MM.1S (cell line): ENCODE results near the gene RAB38.

Experiments used
- DNase-seq: peaks from one replicate; pipeline ENCODE4 v3.0.0-alpha.2; 2015
- H2AFZ ChIP-seq: fragments of 300-600 bp; sonication (generic); 2 replicates; pipeline ENCODE4 v1.6.0; 2016; ENCODE audit warnings: antibody characterized with exemption, low read length
- H3F3A ChIP-seq: fragments of 300-600 bp; sonication (generic); 2 replicates; pipeline ENCODE4 v1.6.1; 2016; ENCODE audit warnings: mild to moderate bottlenecking, antibody characterized with exemption, low read length, moderate library complexity, mixed read lengths; ENCODE audit not compliant: insufficient read depth
- H3K27ac ChIP-seq: fragments of 300-600 bp; sonication (generic); 2 replicates; pipeline ENCODE4 v1.5.1; 2016; ENCODE audit warnings: mild to moderate bottlenecking, low read length
- H3K27me3 ChIP-seq: fragments of 300-600 bp; sonication (generic); replicated peaks from 2 replicates; pipeline ENCODE4 v1.6.0; 2016; ENCODE audit warnings: low read length; ENCODE audit not compliant: insufficient read depth
- H3K36me3 ChIP-seq: fragments of 300-600 bp; sonication (generic); replicated peaks from 2 replicates; pipeline ENCODE4 v1.6.1; 2016; ENCODE audit warnings: mild to moderate bottlenecking, low read length, mixed read lengths; ENCODE audit not compliant: insufficient read depth
- H3K4me1 ChIP-seq: fragments of 300-600 bp; sonication (generic); 2 replicates; pipeline ENCODE4 v1.6.1; 2016; ENCODE audit warnings: low read length, mixed read lengths
- H3K4me2 ChIP-seq: fragments of 300-600 bp; sonication (generic); 2 replicates; pipeline ENCODE4 v1.6.0; 2016; ENCODE audit warnings: low read depth, low read length
- H3K4me3 ChIP-seq: fragments of 300-600 bp; sonication (generic); 2 replicates; pipeline ENCODE4 v1.5.1; 2016; ENCODE audit warnings: low read length, mixed read lengths
- H3K79me2 ChIP-seq: fragments of 300-600 bp; sonication (generic); 2 replicates; pipeline ENCODE4 v1.6.1; 2016; ENCODE audit warnings: mixed run types, low read length, mixed read lengths
- H3K9ac ChIP-seq: fragments of 300-600 bp; sonication (generic); 2 replicates; pipeline ENCODE4 v1.6.1; 2016; ENCODE audit warnings: low read length, mixed read lengths
- H3K9me2 ChIP-seq: fragments of 300-600 bp; sonication (generic); replicated peaks from 2 replicates; pipeline ENCODE4 v1.6.1; 2016; ENCODE audit warnings: mild to moderate bottlenecking, low read length, mixed read lengths; ENCODE audit not compliant: insufficient read depth
- H3K9me3 ChIP-seq: fragments of 300-600 bp; sonication (generic); replicated peaks from 2 replicates; pipeline ENCODE4 v1.6.1; 2016; ENCODE audit warnings: mild to moderate bottlenecking, low read length, mixed read lengths; ENCODE audit not compliant: insufficient read depth
- H4K20me1 ChIP-seq: fragments of 300-600 bp; sonication (generic); 2 replicates; pipeline ENCODE4 v1.6.1; 2016; ENCODE audit warnings: mild to moderate bottlenecking, low read length, moderate library complexity, mixed read lengths; ENCODE audit not compliant: insufficient read depth
- EZH2 ChIP-seq: fragments of 300-600 bp; sonication (generic); optimal IDR thresholded peaks from 2 replicates; pipeline ENCODE3; 2017; ENCODE audit warnings: low read depth, mild to moderate bottlenecking, antibody characterized with exemption, low read length, mixed read lengths
- EZH2phosphoT487 ChIP-seq: fragments of 300-600 bp; sonication (generic); IDR thresholded peaks from 2 replicates; pipeline ENCODE4 v1.6.1; 2018; ENCODE audit warnings: antibody characterized with exemption, low read length
- TF ChIP-seq, protein P1 (sequence below): fragments of 300-600 bp; sonication (generic); IDR thresholded peaks from 2 replicates; pipeline ENCODE4 v1.5.1; 2016; ENCODE audit warnings: antibody characterized with exemption, low read length, mixed read lengths

Gene RAB38

DNA sequence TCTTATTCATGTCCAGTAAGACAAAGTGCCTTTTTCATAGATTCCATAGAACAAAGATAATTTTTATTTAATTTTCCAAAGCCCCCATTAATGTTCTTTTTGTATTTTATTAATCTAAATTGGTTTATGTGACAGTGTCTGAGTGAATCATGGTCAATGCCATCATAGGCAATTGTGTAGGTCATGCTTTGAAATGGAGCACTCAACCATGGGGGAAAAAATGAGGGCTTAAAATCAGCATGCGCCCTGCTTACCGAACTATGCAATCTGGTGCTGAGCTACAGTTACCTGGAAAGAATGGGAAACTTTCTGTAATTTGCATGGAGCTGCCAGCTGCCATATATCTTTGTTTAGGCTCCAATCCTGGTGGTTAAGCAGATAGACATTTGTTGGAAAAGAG lies 28.4 kb upstream of the RAB38 start:
- Histone ChIP-seq H3K9ac (no peak overlapping the region), H3F3A (no peaks in the 10 kb centered on the region), H3K4me1 (no peaks in the 10 kb centered on the region), H3K4me2 (no peak overlapping the region), H3K9me3 (no peaks in the 10 kb centered on the region), H2AFZ (no peak overlapping the region), H3K9me2 (no peaks in the 10 kb centered on the region), H3K27ac (no peak overlapping the region), H3K79me2 (no peaks in the 10 kb centered on the region), H4K20me1 (no peaks in the 10 kb centered on the region), H3K27me3 (no peaks in the 10 kb centered on the region), H3K4me3 (no peak overlapping the region), H3K36me3 (no peaks in the 10 kb centered on the region)
- no peak for DNase-seq
- no peak for TF ChIP-seq EZH2phosphoT487
- TF ChIP-seq, protein P1, sequence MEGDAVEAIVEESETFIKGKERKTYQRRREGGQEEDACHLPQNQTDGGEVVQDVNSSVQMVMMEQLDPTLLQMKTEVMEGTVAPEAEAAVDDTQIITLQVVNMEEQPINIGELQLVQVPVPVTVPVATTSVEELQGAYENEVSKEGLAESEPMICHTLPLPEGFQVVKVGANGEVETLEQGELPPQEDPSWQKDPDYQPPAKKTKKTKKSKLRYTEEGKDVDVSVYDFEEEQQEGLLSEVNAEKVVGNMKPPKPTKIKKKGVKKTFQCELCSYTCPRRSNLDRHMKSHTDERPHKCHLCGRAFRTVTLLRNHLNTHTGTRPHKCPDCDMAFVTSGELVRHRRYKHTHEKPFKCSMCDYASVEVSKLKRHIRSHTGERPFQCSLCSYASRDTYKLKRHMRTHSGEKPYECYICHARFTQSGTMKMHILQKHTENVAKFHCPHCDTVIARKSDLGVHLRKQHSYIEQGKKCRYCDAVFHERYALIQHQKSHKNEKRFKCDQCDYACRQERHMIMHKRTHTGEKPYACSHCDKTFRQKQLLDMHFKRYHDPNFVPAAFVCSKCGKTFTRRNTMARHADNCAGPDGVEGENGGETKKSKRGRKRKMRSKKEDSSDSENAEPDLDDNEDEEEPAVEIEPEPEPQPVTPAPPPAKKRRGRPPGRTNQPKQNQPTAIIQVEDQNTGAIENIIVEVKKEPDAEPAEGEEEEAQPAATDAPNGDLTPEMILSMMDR, result no peak
- TF ChIP-seq EZH2, result no peak

GRCh38 chr11:88202498-88202897 lies 27.3 kb upstream of the RAB38 start:
- no peaks in the 10 kb centered on the region for H3F3A ChIP-seq
- no peaks in the 10 kb centered on the region for H3K9me2 ChIP-seq
- no peaks in the 10 kb centered on the region for H3K27me3 ChIP-seq
- H3K4me3 ChIP-seq, result no peak overlapping the region
- H3K4me2 ChIP-seq, result no peak overlapping the region
- TF ChIP-seq EZH2 (no peak), EZH2phosphoT487 (no peak)
- no peak overlapping the region for H2AFZ ChIP-seq
- H3K9me3 ChIP-seq, result no peaks in the 10 kb centered on the region
- no peak for DNase-seq
- no peaks in the 10 kb centered on the region for H4K20me1 ChIP-seq
- H3K4me1 ChIP-seq, result no peaks in the 10 kb centered on the region
- no peak overlapping the region for H3K27ac ChIP-seq
- H3K79me2 ChIP-seq, result no peaks in the 10 kb centered on the region
- H3K9ac ChIP-seq, result no peak overlapping the region
- no peaks in the 10 kb centered on the region for H3K36me3 ChIP-seq

- Histone ChIP-seq H3K27ac (no peak overlapping the region), H3K4me3 (no peak overlapping the region), H3K36me3 (no peaks in the 10 kb centered on the region), H4K20me1 (no peaks in the 10 kb centered on the region), H3F3A (no peaks in the 10 kb centered on the region), H3K9me3 (no peaks in the 10 kb centered on the region), H2AFZ (no peak overlapping the region), H3K9ac (no peak overlapping the region), H3K4me2 (no peak overlapping the region), H3K27me3 (no peaks in the 10 kb centered on the region), H3K9me2 (no peaks in the 10 kb centered on the region), H3K79me2 (no peaks in the 10 kb centered on the region), H3K4me1 (no peaks in the 10 kb centered on the region)
- DNase-seq, result no peak
- TF ChIP-seq EZH2phosphoT487, result no peak
Measured at GRCh38 chr11:88196393-88196792, 21.1 kb upstream of the RAB38 start.

- Histone ChIP-seq H3K79me2 (no peaks in the 10 kb centered on the region), H3F3A (no peaks in the 10 kb centered on the region), H2AFZ (no peak overlapping the region), H3K4me2 (no peak overlapping the region), H4K20me1 (no peaks in the 10 kb centered on the region), H3K9me3 (no peaks in the 10 kb centered on the region), H3K27ac (no peak overlapping the region), H3K9me2 (no peaks in the 10 kb centered on the region), H3K4me3 (no peak overlapping the region), H3K36me3 (no peaks in the 10 kb centered on the region), H3K27me3 (no peaks in the 10 kb centered on the region), H3K4me1 (no peaks in the 10 kb centered on the region), H3K9ac (no peak overlapping the region)
- DNase-seq, result no peak
- TF ChIP-seq, protein P1, result no peak
- no peak for TF ChIP-seq EZH2
- no peak for TF ChIP-seq EZH2phosphoT487
Measured at GRCh38 chr11:88195908-88196307, 20.7 kb upstream of the RAB38 start.
